ENCODE measurements around the gene BLID. TPM values are rescaled to one million over a fixed set of nuclear protein-coding genes. Genes with fewer than 3 reads are reported as not detected.

BLID gene, protein sequence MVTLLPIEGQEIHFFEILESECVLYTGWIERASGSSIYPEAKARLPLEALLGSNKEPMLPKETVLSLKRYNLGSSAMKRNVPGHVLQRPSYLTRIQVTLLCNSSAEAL
- total RNA-seq = 0.22 TPM in 1 of 2 replicates, not detected in the other

- DNase-seq (ENCODE audit: low read depth in 2 of 2) = peak; percentile 34
These were observed at the start of gene BLID for GRCh38 chr11:122115524-122116379. TSS of gene BLID (minus strand) at chr11:122116215. CDS start at chr11:122115922, 293 bp downstream.

- no peak for DNase-seq (ENCODE audit: low read depth in 2 of 2)
These were observed 47.2 kb upstream of the BLID start for GRCh38 chr11:122163053-122163819.

DNA sequence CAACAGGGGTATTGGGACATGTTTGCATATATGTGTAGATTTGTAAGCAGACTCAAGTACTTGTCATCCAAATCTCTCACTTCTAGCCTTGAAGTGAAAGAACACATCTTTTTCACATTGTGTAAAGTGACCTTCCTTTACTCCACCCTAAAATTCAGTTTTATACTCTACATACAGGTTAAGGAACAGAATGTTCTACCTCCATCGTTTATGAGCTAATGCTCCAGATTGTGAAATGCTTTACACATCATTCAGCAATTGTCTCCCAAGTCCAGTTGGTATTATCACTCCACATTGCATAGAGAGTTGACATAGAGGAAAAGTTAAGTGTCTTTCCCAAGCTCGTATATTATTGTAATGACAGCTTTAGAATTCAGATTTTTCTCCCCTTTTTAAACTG lies 46.1 kb upstream of the BLID start:
- DNase-seq (ENCODE audit: low read depth in 2 of 2) = no peak

DNA sequence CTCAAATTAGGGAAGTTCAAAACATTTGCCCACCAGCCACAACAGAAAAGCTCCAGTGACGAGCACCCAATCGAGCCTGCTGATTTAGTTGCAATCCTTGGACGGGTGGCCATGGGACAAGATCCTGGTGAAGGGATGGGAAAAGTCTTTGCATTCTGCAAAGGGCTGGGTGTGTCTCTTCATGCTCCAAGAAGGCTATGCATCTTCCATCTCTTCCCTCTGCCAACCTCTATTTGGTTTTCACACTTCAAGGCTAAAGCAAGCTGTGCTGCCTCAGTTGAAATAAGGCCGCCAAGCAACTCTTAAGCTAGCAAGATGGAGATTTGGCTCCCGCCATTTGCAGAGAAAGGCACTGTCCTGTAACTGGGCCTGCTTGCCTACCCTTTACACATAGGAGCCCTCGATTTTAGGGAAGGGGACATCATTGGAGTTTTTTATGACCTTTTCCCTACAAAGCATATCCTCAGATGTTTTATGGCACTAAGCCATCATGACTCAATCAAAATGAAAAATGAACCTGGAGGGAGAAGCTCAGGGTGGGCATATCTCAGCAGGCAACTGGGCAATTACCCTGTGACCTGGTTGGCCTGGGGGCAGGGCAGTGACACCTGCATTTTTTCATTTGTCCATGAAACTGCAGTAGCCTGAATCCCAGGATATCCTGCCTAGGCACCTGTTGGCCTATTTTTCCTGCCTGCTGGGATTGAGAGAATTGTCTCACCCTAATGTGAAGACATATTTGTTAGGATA lies 45.0 kb upstream of the BLID start:
- DNase-seq (ENCODE audit: low read depth in 2 of 2) = no peak

- DNase-seq (ENCODE audit: low read depth in 2 of 2) = no peak
These were observed 43.8 kb upstream of the BLID start for GRCh38 chr11:122159861-122160260.

- peak in 1 of 2 donors; percentile 18 for DNase-seq (ENCODE audit: low read depth in 2 of 2)
These were observed 43.2 kb upstream of the BLID start for GRCh38 chr11:122159173-122159721.

- peak in 1 of 2 donors; percentile 14 for DNase-seq (ENCODE audit: low read depth in 2 of 2)
These were observed 42.2 kb upstream of the BLID start for GRCh38 chr11:122158171-122158570.

DNA sequence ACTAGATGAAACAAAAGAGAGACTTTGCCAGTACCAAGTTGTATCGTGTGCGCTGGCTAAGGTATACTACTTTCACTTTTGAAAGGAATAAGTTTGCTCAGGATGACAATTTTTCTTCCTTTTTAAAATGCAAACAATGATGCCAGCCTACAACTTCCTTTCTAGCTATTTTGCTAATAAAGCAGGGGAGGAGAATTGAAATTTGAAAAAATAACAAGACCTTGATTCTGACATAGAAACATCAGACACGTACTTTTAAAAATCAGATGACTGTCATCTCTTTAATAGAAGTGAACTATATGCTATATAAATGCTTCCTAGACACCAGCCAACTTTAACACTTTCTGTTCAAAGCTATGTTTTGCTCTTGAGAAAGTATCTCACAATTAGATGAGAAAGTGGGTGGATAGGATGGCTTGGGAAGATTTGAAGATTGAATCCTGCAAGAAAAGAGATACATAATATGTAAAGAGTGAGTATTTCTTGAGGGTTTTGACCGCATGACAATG lies 41.7 kb upstream of the BLID start:
- DNase-seq (ENCODE audit: low read depth in 2 of 2) = peak; percentile 55 to 57

DNA sequence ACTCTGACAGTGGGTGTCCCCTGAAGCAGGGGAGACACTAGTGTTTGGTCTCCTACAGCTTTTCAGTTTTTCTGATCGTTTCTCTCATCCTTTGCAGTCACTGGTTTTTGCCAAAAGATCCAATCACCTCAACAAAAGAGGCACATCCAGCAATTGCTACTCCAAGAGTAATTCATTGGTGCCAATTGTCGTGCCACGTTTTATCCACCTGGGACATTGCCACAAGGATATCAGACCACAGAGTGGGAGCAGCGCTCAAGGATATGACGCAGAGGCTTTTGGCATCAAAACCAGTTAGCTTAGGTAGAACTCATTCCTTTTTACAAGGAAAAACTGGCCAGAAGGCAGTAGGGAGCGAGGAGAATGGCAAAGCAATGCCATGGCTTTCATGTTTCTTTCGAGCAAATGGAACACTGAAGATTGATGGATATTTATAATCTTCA lies 40.9 kb upstream of the BLID start:
- peak; percentile 73 to 83 for DNase-seq (ENCODE audit: low read depth in 2 of 2)

DNA sequence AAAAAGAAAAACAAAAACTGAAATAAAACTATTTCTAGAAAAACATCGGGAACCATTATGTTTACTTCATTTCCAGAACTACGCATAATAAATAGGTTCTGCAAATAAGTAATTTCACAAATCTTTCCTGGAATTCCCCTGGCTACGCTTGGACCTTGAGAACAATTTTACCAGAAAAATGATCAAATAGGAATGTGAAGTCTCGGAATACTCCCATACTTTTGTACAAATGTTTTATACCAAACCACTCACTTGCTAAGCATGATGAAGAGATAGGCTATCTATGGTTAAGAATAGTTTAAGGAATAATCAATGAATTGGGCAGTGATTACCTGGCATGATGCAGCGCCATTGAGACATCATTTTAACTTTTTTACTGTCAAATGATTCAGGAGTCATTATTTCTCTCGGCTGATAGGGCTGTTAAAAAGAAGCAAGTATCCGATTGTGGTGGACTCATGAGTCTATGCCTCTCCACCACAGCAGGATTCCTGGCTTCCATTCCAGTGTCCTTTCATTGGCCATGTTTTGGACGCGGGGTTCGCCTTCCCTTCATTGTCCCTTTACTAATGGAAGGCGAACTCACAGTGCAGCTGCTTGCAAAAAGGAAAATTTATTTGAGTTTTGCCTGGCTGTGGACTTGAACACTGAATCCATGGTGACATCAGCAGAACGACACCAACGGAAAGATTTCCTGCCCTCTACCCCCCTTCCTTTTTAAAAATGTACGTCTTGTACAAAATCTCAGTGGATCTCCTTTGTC lies 39.9 kb upstream of the BLID start:
- DNase-seq (ENCODE audit: low read depth in 2 of 2) = no peak

GRCh38 chr11:122154994-122155393 lies 39.0 kb upstream of the BLID start:
- DNase-seq (ENCODE audit: low read depth in 2 of 2) = no peak

DNA sequence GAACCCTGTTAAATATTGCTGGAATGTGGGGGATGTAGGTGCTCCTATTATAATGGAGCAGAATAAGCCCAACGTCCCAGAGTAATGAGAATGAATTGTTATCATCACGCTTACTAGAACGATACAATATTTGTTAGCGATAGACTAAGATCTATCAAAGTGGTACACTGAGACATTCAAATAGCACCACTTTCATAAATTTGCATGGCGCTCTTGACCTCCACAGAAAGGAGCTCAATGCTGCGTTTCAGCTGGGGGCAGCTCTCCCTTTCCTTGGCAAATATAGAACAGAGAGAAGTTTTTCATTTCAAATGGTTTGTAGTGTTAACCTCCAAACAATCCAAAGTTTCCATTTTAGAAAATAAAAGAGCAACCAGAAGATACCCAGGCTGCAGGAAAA lies 38.2 kb upstream of the BLID start:
- no peak for DNase-seq (ENCODE audit: low read depth in 2 of 2)

DNA sequence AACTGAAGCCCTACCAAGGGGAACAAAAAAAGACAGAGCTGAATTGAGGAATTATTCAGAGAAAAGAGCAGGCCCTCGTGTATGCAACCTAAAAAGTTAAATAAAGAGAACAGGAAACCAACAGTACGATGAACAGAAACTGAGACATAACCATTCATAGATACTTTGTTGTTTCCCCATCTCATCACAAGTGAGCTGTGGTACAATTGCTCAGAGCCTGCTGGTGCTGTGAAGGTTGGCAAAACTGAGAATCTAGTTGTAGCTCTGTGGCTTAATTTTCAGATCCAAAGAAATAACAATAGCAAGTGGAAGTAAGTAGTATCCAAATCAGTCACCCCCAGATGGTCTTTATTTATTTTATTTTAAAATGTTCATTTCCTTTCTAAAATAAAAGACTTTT lies 37.7 kb upstream of the BLID start:
- peak in 1 of 2 donors; percentile 45 for DNase-seq (ENCODE audit: low read depth in 2 of 2)

DNA sequence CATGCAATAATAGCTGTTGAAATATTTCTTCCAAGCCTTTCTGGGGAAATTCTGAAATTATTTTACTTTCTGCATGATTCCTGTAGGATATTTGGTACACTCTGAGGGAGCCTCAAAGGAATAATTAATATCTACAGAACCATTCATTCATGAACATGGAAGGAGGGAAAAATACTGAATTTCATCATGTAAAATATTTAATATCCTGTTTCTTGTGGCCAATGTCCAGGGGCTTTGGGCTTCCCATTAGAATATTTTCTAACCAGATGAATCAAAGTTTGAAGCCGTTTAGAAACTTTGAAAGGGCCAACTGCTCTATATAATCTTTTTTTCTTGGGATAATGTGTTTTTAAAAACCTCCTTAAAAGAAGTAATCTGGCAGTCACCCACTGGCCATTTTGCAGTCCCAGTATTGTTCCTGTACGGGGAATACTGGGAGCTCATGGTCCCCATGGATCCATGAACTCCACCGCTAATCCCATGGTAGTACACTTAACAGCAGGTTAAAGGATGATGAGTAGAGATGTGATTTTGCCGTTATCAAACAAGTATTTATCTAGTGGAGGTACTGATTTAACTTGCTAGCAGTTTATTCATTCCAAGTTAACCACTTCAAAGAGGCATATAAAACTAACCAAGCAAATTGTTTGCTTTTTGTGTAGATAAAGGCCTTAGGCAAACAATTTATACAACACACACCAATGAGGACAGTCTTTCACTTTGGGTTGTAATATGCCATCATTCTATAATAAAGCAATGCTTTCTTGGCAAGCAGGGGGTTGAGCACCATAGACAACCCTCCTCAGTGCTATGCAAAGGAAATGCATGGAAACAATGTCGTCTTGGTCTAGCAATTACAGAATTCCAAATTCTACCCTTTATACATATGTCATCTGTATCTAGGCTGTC lies 34.5 kb upstream of the BLID start:
- DNase-seq (ENCODE audit: low read depth in 2 of 2) = no peak

GRCh38 chr11:122149202-122149601 lies 33.2 kb upstream of the BLID start:
- DNase-seq (ENCODE audit: low read depth in 2 of 2) = no peak

- DNase-seq (ENCODE audit: low read depth in 2 of 2) = peak in 1 of 2 donors; percentile 63
These were observed 30.5 kb upstream of the BLID start for GRCh38 chr11:122146475-122146874.

DNA sequence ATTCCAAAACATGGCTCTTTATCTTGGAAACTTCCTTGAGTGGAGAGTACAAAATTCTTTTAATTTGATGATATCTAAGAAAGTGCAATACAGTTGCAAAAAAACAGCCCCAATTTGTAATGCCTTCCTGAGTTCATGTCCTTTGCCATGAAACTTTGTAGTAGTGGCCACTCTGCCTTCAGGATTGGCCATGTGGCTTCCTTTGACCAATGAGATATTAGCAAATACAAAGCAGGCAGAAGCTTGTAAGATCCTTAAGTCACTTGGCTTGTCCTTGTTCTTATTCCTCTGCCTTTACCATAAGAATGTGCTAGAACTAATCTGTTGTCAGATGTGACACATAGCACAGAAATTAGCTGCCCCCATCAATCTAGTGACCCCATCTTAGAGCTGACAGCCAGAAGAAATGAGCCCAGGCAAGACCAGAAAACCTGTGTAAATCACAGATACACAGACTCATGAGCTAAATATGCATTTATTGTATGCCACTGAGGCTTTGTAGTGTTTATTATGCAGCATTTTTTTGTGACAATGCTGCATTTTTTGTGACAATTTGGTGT lies 29.8 kb upstream of the BLID start:
- no peak for DNase-seq (ENCODE audit: low read depth in 2 of 2)

- DNase-seq (ENCODE audit: low read depth in 2 of 2) = no peak
These were observed 28.7 kb upstream of the BLID start for GRCh38 chr11:122144752-122145151.

DNA sequence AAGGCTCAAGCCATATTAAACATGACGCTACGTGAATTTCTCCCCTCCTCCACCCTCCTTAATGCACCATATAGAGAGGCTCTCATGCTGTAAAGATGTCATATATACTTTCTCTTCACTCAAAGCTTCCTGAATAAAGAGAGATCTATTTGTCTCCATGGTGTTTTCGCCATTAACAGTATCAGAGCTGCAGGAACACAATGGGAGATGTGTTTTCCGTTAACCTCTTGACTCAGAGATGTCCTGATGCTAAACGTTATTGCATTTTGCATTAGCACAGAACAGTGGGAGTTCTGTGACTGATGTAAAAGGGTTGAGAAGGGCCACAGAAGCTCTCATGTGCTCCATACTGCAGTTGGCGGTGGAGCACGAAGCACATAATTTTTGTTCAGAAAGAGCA lies 25.7 kb upstream of the BLID start:
- no peak for DNase-seq (ENCODE audit: low read depth in 2 of 2)

Data from lung microvascular endothelial cell (primary cell).